ENCODE data around the gene MINAR1.

Gene MINAR1

GRCh38 chr15:79399606-79400005 is 32.5 kb upstream of the MINAR1 start:
- TF ChIP-seq TAF1 (IDR thresholded peaks at IDR 0.05; ENCODE audit: low read depth), result no peak
- no peak for TF ChIP-seq REST (IDR thresholded peaks at IDR 0.05; ENCODE audit: low read depth)
- TF ChIP-seq YY1 (IDR thresholded peaks at IDR 0.05; ENCODE audit: low read depth), result no peak
- no peak for TF ChIP-seq USF1 (IDR thresholded peaks at IDR 0.05)
- no peak for TF ChIP-seq ZBTB7A (IDR thresholded peaks at IDR 0.05; ENCODE audit: low read depth)
- no peak for TF ChIP-seq CREB1 (IDR thresholded peaks at IDR 0.05; ENCODE audit: low read depth)
- TF ChIP-seq CEBPB (IDR thresholded peaks at IDR 0.05), result no peak
- TF ChIP-seq RAD21 (IDR thresholded peaks at IDR 0.05; ENCODE audit: low read depth), result no peak
- no peak for TF ChIP-seq MAX (IDR thresholded peaks at IDR 0.05)

GRCh38 chr15:79400650-79401049 is 31.5 kb upstream of the MINAR1 start:
- no peak for TF ChIP-seq REST (IDR thresholded peaks at IDR 0.05; ENCODE audit: low read depth)
- no peak for TF ChIP-seq MAX (IDR thresholded peaks at IDR 0.05)
- no peak for TF ChIP-seq TAF1 (IDR thresholded peaks at IDR 0.05; ENCODE audit: low read depth)
- TF ChIP-seq EGR1 (IDR thresholded peaks at IDR 0.05), result no peak
- no peak for TF ChIP-seq TEAD4 (IDR thresholded peaks at IDR 0.05)
- no peak for TF ChIP-seq EP300 (IDR thresholded peaks at IDR 0.05; ENCODE audit: borderline replicate concordance)
- no peak for TF ChIP-seq ZBTB7A (IDR thresholded peaks at IDR 0.05; ENCODE audit: low read depth)
- no peak for TF ChIP-seq USF1 (IDR thresholded peaks at IDR 0.05)
- no peak for TF ChIP-seq RAD21 (IDR thresholded peaks at IDR 0.05; ENCODE audit: low read depth)
- TF ChIP-seq CEBPB (IDR thresholded peaks at IDR 0.05), result no peak
- TF ChIP-seq FOXM1 (IDR thresholded peaks at IDR 0.05; ENCODE audit: borderline replicate concordance, low read depth), result no peak
- no peak for TF ChIP-seq CREB1 (IDR thresholded peaks at IDR 0.05; ENCODE audit: low read depth)
- TF ChIP-seq YY1 (IDR thresholded peaks at IDR 0.05; ENCODE audit: low read depth), result no peak
- TF ChIP-seq NFIC (IDR thresholded peaks at IDR 0.05), result no peak
- TF ChIP-seq TCF12 (IDR thresholded peaks at IDR 0.05; ENCODE audit: low read depth), result no peak

- TF ChIP-seq TCF12 (IDR thresholded peaks at IDR 0.05; ENCODE audit: low read depth) (no peak), CREB1 (IDR thresholded peaks at IDR 0.05; ENCODE audit: low read depth) (no peak), FOXM1 (IDR thresholded peaks at IDR 0.05; ENCODE audit: borderline replicate concordance, low read depth) (no peak), REST (IDR thresholded peaks at IDR 0.05; ENCODE audit: low read depth) (no peak), RAD21 (IDR thresholded peaks at IDR 0.05; ENCODE audit: low read depth) (no peak), NFIC (IDR thresholded peaks at IDR 0.05) (no peak), ZBTB7A (IDR thresholded peaks at IDR 0.05; ENCODE audit: low read depth) (no peak), EGR1 (IDR thresholded peaks at IDR 0.05) (no peak), CEBPB (IDR thresholded peaks at IDR 0.05) (no peak), YY1 (IDR thresholded peaks at IDR 0.05; ENCODE audit: low read depth) (no peak), MAX (IDR thresholded peaks at IDR 0.05) (no peak), EP300 (IDR thresholded peaks at IDR 0.05; ENCODE audit: borderline replicate concordance) (no peak), TEAD4 (IDR thresholded peaks at IDR 0.05) (no peak), USF1 (IDR thresholded peaks at IDR 0.05) (no peak), TAF1 (IDR thresholded peaks at IDR 0.05; ENCODE audit: low read depth) (no peak)
Observed at GRCh38 chr15:79401301-79401700, 30.8 kb upstream of the MINAR1 start.

- TF ChIP-seq EGR1 (IDR thresholded peaks at IDR 0.05) (no peak), TEAD4 (IDR thresholded peaks at IDR 0.05) (no peak), NFIC (IDR thresholded peaks at IDR 0.05) (no peak), CREB1 (IDR thresholded peaks at IDR 0.05; ENCODE audit: low read depth) (no peak), TCF12 (IDR thresholded peaks at IDR 0.05; ENCODE audit: low read depth) (no peak), RAD21 (IDR thresholded peaks at IDR 0.05; ENCODE audit: low read depth) (no peak), TAF1 (IDR thresholded peaks at IDR 0.05; ENCODE audit: low read depth) (no peak), FOXM1 (IDR thresholded peaks at IDR 0.05; ENCODE audit: borderline replicate concordance, low read depth) (no peak), REST (IDR thresholded peaks at IDR 0.05; ENCODE audit: low read depth) (no peak)
Observed at GRCh38 chr15:79402136-79402535, 30.0 kb upstream of the MINAR1 start.

All from Ishikawa (cell line).